Epithelial cell of proximal tubule (primary cell): ENCODE measurements around the gene MAGI2. TPM values are rescaled to one million over a fixed set of nuclear protein-coding genes. Genes with fewer than 3 reads are reported as not detected.

Experiments used
- DNase-seq: peaks from one replicate; pipeline ENCODE4 v3.0.0-alpha.2; 2011; ENCODE audit warnings: low read depth
- H3K4me3 ChIP-seq: 2 replicates; pipeline ENCODE4 v1.5.1; 2011; ENCODE audit warnings: low read depth, mild to moderate bottlenecking, low read length
- total RNA-seq: library from RNA; depleted of rRNA; stranded (reverse); fragments of >200 nt; gene quantifications from 2 replicates; pipeline ENCODE4 v1.2.3, GENCODE V29; 2015
- TF ChIP-seq, protein P1 (sequence below): conservative IDR thresholded peaks from 2 replicates; pipeline ENCODE4 v1.5.1; 2012; ENCODE audit warnings: low read depth, mild to moderate bottlenecking, low read length

MAGI2 gene
- total RNA-seq, 1 donor from 2014 or later = 0.92 TPM

DNA sequence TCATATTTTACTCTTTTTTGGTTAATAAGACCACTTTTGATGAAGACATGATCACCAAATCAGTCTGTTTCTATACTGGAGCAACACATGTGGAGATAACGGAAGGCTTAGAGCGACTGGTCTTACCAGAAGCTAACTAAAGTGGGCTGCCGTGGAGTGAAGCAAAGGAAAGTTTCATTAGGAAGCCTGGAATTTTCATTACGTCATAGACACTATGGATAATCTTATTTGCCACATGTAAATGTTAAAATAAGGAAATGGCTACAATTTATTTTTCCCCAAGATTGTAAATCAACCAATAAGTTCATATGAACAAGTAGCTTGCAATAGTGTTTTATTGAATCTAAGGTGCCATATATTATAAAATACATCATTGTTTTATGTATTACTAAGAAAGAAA lies 1469.5 kb downstream of the MAGI2 start:
- TF ChIP-seq, protein P1, sequence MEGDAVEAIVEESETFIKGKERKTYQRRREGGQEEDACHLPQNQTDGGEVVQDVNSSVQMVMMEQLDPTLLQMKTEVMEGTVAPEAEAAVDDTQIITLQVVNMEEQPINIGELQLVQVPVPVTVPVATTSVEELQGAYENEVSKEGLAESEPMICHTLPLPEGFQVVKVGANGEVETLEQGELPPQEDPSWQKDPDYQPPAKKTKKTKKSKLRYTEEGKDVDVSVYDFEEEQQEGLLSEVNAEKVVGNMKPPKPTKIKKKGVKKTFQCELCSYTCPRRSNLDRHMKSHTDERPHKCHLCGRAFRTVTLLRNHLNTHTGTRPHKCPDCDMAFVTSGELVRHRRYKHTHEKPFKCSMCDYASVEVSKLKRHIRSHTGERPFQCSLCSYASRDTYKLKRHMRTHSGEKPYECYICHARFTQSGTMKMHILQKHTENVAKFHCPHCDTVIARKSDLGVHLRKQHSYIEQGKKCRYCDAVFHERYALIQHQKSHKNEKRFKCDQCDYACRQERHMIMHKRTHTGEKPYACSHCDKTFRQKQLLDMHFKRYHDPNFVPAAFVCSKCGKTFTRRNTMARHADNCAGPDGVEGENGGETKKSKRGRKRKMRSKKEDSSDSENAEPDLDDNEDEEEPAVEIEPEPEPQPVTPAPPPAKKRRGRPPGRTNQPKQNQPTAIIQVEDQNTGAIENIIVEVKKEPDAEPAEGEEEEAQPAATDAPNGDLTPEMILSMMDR = no peak
- DNase-seq = no peak
- H3K4me3 ChIP-seq = no peak overlapping the region

DNA sequence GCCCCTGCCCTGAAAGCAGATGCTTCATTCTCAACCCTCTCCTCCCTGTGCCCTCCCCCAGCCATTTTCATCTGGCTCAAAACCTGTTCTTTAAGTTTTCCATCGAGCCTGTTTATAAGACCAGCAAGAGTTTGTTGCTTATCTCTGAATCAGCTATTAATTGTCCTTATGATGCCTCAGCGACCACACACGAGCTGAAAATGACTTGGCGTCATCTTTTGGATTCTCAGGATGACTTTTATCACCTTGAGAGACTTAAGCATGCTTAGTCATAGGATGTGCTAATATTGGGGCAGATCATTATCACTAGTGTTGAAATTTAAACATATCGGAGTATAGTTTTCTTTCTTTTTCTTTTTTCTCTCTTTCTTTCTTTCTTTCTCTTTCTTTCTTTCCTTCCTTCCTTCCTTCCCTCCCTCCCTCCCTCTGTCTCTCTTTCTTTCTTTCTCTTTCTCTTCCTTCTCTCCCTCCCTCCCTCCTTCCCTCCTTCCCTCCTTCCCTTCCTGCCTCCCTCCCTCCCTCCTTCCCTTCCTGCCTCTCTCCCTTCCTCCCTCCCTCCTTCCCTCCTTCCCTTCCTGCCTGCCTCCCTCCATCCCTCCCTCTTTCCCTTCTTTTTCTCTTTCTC lies 1470.4 kb downstream of the MAGI2 start:
- DNase-seq = no peak

DNA sequence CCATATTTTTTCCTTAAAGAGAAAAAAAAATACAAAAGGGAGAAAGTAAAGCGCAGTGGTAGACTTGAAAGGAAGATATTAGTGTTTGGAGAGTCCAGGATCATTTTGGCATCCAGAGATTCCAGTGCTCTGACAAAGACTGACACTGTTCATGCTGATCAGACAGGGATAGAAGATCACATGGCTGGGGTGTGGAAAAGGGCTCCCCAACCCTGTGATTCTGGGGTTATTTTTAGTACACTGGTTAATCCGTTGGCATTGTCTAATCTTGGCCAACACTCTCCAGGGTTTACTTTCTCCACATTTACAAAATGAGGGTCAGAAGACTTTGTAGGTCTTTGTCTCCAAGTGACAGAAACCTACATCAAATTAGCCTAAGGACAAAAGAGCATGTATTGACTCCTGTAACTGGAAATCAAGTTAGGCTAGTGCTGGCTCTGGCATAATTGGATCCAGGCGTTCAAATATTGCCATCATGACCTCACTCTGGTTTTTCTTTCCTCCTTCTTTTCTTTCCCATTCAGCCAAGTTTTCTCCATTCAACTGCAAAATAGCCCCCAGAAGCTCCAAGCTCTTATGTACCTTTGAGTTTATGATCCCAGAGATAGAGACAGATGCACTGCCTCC lies 1473.3 kb downstream of the MAGI2 start:
- no peak overlapping the region for H3K4me3 ChIP-seq
- DNase-seq = no peak
- TF ChIP-seq, protein P1 = no peak

More for the DNA sequence above, 1470.4 kb downstream of the MAGI2 start:
- TF ChIP-seq, protein P1 = no peak
- H3K4me3 ChIP-seq = no peak overlapping the region

DNA sequence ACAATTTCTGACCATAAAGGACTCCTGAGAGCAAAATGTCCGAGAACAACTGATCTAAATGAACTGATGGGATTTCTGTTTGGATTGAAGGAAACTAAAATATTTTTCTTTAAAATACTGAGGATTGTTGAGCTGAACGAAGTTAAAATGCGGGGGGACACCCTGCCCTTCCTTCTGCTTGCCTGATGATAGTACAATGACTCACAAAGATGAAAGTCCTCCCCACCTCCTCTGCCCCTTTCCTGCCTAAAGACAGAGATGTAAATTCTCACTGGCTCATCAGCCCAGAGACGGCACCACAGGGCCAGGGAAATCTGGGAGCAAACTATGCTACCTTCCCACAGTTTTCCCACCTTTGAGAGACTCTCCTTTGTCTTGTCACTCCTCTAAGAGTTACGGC lies 1474.2 kb downstream of the MAGI2 start:
- no peak overlapping the region for H3K4me3 ChIP-seq
- TF ChIP-seq, protein P1 = no peak
- DNase-seq = no peak

DNA sequence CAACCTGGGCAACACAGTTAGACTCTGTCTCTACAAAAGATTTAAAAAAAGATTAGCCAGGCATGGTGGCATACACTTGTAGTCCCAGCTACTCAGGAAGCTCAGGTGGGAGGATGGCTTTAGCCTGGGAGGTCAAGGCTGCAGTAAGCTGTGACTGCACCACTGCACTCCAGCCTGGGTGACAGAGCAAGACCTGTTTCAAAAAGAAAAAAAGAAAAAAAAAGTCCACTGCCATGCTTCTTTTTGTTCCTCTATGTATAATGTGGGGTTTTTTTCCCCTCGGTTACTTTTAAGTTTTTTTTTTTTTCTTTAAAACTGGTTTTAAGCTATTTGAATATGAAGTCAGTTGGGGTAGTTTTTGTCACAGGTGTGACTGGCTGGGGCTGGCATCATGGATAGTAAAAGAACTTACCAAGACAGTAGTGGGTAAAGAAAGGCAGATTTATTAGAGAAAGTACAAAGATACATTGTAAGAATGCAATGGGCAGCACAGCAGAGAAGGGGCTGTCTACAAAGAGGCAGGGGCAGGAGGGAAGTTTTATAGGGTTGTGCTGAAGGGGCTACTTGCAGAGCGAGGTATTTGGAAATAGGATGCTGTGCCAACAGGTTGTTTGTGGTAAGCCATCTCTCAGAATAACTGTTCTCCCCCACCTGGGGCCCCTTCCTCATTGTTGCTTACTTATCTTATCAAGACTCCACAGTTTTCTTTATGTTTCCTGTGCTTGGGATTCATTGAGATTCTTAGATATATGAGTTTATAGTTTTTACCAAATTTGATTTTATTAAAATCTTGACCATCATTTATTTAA lies 1477.6 kb downstream of the MAGI2 start:
- DNase-seq = no peak
- H3K4me3 ChIP-seq = no peak overlapping the region
- TF ChIP-seq, protein P1 = no peak

DNA sequence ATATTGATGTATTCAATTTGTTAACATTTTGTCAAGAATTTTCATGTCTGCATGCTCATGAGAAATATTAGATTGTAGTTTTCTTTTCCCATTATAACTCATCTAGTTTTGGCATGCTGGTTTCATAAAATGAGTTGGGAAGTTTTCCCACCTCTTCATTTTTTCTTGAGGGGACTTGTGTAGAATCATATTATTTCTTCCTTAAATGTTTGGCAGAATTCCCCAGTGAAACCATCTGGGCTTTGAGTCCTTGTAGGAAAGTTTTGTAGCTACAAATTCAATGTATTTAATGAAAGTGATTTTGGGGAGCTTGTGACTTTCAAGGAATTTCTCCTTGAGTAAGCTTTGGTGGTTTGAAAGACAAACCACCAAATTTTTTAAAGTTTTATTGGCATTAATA lies 1481.7 kb downstream of the MAGI2 start:
- no peak for DNase-seq
- TF ChIP-seq, protein P1 = no peak
- H3K4me3 ChIP-seq = no peak overlapping the region
